Stimulated activated CD4-positive, alpha-beta T cell treated with anti-CD3 and anti-CD28 coated beads, TNF-alpha, amount 100 ng/mL, for 24 hours (primary cell): ENCODE data around the gene MYRF.

Source experiments
- DNase-seq, 3 experiments: peaks; one replicate each; pipeline ENCODE4 v3.0.0-alpha.2; 2020; ENCODE audit warnings: low read depth in 3 of 3

MYRF gene

DNA sequence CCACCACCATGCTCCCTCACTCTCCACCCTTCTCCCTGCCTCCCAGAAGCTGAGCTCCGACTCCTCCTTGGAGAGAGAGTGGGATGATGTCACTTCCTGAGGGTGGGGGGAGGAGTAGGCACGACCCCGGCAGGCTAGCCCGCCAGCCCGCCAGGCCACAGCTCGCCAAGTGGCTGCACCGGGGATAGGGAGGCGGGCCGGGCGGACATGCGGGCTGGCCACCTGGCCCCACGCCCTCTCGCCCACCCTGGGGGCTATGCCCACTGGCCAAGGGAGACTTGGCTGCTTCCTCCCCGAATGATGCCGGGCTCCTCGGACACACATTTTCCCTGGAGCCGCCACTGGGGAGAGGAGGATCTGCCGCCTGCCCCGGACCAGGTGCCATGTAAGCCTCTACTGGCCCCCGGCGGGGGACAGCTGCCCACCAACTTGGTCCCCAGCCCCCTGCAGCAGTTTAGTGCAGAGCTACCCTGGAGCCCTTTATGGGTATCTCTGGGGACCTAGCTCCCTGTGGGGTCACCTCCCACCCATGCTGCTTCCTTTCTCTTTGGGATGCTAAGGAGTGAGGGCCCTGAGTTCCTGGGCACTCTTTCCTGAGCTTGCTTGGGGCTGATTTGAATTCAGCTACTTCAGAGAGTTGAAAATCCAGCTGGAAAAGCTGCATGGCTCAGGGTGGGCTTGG is 33.7 kb upstream of the MYRF start:
- DNase-seq, result no peak

DNA sequence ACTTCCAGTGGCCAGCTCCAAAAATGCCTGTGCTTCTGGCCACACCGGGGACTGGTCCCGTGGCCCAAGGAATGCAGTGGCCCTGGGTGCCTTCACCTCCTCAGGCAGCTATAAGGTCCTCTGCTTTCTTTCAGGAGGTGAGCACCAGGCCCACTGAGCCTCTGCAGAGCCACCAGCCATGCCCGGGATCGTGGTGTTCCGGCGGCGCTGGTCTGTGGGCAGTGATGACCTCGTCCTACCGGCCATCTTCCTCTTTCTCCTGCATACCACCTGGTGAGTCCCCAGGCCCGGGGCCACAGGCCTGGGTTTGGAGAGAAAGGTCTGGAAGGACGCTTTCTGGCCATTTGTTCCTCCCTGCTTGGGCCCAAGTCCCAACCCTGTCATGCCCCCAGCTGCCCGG is 32.5 kb upstream of the MYRF start:
- no peak for DNase-seq

DNA sequence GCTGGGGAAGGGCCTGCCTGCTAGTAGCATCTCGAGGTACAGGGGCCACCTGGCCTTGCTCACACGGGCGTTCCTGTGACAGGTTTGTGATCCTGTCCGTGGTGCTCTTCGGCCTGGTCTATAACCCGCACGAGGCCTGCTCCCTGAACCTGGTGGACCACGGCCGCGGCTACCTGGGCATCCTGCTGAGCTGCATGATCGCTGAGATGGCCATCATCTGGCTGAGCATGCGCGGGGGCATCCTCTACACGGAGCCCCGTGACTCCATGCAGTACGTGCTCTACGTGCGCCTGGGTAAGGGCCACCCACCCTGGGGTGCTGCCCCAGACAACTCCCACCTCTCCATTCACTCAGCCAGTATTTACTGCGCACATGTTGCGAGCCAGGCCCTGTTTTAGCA is 31.8 kb upstream of the MYRF start:
- no peak for DNase-seq

DNA sequence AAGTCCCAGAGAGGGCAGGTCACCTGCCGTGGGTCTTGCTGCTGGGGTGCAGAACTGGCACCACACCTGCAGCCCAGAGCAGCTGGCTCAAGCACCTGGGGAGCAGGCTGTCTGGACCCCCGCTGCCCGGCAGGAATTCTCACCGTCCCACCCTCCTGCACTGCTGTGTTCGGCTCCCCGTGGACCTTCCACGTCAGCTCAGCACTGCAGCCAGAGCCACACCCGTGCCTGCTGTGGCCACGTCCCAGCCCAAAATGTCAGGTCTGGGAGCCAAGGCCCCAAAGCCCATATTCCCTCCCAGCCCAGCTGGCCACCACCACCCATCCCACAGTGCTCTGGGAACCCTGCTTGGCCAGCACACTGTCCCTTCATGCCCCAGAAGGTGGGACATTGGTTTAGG is 28.0 kb upstream of the MYRF start:
- no peak for DNase-seq

DNA sequence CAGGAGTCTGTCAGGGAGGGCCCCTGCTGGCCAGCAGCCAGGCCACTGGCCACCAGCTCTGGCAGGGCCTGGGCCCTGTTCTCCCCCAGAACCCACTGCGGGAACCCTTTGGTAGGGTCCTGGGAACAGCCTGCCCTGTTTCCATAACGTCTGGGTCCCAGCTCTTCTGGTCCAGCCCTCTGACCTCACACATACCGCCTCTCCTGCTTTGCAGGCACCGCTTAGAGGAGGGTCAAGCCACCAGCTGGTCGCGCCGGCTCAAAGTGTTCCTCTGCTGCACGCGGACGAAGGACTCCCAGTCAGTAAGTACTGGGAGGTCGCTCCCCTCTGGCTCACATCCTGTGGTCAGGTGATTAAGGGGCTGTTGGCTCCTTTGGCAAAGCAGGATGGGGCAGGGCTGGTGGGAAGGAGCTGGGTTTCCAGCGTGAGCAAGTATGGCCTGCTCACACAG is 26.6 kb upstream of the MYRF start:
- DNase-seq, result no peak

DNA sequence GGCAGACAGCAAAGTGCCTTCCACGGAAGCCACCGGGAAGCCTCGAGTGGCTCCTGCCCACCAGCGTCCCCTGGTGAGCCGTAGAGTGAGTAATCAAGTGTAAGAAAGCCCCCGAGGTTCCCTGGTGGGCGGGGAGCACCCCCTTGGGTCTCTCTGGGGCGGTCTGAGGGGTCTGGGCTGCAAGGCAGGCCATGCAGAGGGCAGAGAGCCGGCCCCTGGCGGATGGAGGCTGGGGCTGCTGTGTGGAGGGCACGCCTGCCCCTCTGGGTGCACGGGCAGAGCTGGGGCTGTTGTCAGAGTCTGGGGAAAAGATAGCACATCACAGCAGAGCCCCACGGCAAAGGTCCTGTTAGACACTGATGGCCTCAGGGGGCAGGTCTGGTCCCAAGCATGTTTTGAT is 25.7 kb upstream of the MYRF start:
- DNase-seq, result no peak

DNA sequence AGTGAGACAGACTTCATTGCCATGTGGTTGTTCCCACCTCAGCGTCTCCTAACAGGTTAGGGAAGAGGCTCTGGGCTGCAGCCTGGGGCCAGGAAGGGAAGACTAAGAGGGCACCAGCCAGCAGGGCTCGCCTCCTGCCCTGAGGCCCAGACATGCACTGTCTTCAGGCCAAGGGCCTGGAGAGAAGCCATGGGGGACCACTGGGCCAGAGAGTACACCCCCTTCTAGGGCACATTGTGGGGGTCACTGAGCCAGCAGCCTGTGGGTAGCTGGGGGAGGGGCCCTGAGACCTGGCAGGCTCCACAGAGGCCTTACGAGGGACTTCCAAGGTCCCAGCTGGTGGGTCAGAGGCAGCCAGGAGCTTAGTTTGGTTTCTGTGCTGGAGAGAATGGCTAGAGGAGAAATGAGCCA is 25.0 kb upstream of the MYRF start:
- DNase-seq, result no peak

DNA sequence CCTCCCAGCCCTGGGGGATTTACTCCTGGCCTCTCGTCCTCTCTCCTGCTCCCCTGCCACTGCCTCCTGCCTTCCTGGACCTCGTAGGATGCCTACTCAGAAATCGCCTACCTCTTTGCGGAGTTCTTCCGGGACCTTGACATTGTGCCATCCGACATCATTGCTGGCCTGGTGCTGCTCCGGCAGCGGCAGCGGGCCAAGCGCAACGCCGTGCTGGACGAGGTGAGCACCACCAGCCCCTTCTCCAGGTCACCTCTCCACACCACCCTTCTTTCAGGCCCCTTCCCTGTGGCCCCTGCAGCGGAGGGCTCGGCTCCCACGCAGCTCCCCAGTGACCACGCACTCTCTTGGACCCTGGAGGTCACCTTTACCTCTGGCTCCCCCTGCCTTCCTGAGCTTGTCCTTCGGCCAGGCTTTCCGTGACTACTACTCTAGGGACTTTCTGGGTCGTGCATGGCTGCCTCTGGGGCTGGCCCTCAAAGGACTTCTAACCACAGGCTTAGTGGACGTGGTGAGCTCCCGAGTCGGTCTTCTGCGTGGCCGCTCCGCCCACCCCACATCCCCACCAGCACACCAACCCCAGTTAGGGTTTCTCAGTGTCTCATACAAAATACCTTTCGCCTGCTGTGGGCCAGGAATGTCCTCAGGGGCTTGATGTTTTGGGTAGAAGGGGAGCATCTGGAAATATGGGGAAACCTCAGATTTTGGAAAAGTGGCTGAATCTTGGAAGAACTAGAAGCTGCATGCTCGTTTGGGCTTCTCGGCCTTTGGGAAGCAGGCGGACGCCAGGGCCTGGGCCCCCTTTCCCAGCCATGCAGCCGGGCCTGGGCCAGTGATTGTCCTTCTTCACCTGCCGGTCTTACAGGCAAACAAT is 24.1 kb upstream of the MYRF start:
- no peak for DNase-seq

DNA sequence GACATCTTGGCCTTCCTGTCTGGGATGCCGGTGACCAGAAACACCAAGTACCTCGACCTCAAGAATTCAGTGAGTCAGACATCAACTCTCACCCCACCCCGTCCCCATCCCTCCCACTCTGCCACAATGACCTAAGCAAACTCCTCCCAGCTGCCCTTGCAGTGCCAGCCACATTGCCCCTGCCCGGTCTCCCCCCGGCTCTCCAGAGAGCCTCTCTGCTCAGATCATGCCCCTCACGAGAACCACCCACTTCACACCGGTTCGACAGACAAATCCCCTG is 23.6 kb upstream of the MYRF start:
- DNase-seq, result no peak

DNA sequence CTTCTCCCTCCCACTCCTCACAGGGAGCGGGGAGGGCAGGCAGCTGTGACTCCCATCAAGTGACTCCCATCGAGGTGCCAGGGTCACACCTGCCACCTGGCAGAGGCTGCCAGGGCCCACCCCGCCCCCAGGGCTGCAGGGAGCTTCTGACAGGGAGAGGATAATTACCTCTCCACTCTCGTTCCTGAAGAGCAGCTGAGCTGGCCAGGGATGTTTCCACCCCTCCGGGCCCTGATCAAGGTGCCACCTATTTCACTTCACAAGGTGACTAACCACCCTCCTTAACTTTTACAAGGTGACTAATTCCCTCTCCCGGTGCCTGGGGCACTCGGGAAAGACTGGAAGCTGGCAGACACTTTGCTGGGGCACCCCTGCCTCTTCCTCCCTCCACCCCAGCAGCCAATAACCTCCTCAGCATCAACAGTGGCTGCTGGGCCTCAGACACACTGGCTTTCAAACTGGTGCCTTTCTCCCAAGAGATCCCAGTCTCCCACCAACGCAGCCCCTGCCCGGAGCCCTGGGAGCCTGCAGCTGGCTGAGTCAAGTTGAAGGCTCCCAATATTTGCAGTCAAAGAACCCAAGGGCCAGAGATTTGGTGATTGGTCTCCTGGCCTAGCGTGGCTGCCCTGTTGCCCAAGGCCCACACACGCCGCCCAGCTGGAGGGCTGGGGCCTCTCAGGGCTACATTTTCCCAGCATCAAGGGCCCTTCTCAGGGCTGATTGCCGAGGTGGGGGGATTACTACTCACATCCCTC is 22.0 kb upstream of the MYRF start:
- DNase-seq, result no peak

DNA sequence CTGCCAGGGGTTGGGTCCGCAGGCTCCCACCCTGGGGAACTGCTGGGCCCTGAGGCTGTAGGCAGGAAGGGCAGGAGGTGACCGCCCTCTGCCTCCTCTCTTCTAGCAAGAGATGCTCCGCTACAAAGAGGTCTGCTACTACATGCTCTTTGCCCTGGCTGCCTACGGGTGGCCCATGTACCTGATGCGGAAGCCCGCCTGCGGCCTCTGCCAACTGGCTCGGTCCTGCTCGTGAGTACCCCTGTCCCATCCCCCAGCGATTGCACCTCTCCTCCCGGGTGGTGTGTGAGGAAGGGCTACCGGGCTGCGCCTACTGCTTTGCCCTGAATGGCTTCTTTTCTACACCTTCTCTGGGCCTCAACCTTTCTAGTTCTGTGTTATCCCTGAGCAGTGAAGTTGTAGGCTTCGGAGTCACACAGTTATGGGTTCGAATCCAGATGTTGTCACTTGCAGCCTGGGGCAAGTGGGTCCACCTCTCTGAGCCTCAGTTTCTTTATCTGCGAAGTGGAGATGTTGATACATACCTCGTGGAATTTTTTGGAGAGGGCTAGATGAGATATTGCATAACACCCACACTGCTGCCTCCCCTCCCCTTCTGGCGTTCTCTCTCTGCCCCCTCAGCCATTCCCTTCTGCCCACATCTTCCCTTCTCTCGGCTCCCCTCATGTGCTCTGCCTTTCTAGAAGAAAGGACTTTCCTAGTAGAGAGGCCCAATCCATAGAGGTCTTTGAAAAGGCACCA is 21.1 kb upstream of the MYRF start:
- no peak for DNase-seq

DNA sequence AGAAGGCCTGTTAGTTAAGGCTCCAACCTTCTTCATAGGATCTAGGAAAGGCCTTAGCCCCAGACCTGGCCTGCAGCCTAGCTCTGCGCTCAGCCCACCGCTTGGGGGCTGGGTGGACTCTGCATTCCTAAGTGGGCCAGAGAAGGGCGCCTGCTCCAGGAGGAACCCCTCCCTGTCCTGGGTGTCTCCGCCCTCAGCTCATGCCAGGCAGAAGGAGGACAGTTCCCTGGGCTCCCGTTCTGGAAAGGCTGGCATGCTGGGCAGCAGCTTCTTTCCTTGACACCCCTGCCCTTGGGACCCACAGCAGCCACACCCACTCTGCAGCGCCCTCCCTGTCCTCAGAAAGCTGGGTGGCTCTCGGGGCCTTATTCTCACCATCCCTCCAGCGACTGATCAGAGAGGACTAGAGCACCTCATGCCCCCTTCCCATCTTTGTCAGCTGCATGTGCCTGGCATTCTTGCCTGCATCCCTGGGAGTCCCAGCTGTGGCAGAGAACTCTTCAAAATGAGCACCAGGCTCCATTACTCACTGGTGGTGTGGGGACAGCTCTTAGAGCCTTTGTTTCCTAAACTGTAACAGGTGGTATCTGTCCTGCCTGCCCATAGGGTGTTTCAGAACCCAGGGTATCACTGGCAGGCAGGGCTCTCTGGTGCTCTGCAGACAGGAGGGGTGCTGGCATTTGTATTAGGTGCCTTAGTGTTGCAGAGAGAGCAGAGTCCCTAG is 20.3 kb upstream of the MYRF start:
- no peak for DNase-seq

DNA sequence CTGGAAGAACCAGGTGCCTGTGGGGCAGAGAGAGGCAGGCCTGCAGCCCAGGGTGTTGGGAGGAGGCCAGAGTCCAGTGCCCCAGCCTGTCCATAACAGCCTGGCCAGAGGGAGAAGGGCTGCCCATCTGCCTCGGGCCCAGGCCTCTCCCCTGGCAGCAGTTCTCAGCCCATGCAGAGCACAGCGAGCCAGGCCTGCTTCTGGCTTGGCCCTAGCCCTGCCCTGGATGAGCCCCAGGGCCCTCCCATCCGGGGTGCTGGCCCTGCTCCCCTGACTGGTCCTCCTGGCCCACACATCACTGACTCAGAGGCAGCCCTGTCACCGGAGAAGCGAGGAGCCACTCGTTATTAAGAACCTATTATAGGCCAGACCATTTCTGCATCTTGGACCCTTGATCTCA is 19.7 kb upstream of the MYRF start:
- DNase-seq, result no peak

DNA sequence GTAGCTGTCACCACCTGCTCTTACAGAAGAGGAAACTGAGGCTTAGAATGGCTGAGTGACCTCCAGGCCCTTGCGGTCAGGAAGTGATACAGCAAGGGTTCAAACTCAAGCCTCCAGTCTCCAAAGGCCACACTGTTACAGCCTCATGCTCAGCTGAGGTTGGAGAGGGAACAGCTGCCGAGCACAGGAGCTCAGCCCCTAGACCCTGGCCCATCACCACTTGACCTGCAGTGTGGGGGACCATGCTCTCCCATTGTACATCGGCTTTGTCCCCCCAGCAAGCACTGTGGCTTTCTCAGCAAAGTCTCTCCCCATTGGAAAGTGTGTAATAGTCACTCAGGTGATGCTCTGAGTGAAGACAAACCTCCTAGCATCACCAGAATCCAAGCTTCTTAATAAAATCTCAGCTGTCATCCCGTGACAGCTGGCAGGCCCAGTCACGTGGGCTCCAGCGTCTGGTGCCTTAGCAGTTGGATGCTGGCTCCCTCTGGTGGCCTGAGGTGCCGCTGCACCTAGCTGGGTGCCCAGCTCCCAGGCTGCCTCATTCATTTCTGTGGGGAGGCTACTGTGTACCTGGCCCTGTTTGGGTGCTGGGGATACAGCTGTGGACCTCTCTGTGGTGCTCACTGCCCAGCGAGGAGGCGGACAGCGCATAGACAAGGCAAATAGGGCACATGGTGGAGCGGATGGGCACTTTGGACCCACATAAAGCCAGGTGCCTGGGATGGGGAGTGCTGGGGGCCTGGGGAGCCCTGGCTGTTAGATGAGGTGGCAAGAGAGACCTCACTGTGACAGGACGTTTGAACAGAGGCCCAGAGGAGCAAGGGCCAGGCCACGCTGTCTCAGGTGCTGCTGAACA is 19.1 kb upstream of the MYRF start:
- DNase-seq, result peak; percentile 65 to 82 (median 73)

DNA sequence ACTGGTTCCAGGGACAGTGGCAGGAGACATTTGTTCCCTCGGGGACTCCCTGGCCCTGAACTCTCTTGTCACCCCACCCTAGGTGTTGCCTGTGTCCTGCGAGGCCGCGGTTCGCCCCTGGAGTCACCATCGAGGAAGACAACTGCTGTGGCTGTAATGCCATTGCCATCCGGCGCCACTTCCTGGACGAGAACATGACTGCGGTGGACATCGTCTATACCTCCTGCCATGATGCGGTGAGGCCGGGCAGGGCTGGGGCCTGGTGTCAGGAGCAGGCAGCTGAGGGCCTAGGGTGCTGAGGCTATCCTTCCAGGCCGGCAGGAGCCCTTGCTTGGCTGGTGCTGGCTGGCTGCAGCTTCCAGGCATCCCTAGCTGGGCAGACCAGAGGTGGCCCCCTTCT is 17.7 kb upstream of the MYRF start:
- no peak for DNase-seq

DNA sequence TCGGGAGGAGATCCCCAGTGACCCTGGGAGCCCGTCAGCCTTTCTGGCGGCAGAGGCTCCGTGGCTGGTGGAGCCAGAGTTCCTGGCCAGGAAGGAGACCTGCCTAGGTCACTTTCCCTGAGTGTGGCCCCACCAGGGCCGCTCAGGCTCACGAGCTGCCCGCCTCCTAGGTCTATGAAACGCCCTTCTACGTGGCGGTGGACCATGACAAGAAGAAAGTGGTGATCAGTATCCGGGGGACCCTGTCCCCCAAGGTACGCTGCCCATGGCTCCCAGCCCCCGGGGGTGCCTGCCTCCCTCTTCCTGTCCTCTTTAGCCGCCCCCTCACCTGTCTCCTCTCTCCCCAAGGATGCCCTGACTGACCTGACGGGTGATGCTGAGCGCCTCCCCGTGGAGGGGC is 17.0 kb upstream of the MYRF start:
- DNase-seq, result no peak

DNA sequence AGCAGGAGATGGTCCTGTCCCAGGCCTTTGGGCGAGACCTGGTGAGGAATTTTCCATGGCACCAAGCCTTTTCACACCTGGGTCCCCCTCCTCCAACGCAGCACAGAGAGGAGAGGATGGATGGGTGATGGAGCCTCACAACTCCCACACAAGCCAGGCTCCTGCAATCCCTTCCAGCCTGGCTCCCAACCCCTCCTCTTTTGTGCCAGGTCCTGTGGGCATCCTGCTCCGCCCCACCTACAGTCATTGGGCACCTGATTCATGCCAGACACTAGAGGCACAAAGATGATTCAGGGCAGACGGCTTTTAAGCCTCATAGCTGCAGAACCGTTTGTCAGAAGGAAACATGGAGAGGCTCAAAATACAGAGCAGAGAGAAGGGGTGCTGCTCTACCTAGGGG is 16.1 kb upstream of the MYRF start:
- no peak for DNase-seq

DNA sequence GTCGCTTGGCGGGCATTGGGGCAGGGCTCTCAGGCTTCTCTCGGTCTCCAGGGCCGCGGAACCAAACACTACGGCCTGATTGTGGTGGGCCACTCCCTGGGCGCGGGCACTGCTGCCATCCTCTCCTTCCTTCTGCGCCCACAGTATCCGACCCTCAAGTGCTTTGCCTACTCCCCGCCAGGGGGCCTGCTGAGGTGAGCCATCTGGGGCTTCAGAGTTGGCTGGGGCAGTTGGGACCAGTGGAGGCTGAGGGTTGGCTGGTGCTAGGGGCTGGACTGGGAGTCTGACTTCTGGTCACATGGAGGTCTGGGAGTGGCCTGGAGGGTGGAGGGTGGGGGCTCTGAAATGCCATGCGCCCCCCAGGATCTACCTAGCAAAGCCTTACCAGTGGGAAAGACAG is 15.3 kb upstream of the MYRF start:
- no peak for DNase-seq

DNA sequence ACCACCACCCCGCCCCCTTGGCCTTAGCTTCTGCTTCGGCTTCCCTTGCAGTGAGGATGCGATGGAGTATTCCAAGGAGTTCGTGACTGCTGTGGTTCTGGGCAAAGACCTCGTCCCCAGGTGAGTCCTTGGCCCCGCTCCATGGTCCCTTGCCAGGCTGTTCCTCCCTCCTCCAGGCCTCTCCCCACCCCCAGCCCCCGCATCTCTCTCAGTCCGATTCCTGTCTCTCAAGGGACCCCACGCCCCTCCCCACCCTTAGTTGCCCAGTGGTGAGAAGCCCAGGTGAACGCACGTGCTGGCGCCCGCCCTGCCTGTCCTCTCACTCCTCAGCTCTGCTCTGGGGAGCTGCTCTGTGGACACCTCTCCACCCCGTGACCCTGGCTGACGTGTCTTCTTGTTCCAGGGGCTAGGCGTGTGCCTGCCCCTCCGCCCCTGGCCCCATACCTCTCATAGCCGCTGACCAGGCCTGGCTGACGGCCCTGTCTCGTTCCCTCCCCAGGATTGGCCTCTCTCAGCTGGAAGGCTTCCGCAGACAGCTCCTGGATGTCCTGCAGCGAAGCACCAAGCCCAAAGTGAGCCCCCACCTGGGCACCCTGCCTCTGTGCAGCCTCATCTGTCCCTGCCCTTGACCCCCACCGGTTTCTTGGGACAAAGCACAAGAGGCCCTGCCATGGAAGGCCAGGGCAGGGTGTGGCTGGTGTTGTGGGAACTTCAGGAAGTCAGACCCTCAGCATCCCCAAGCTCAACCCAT is 14.6 kb upstream of the MYRF start:
- no peak for DNase-seq

DNA sequence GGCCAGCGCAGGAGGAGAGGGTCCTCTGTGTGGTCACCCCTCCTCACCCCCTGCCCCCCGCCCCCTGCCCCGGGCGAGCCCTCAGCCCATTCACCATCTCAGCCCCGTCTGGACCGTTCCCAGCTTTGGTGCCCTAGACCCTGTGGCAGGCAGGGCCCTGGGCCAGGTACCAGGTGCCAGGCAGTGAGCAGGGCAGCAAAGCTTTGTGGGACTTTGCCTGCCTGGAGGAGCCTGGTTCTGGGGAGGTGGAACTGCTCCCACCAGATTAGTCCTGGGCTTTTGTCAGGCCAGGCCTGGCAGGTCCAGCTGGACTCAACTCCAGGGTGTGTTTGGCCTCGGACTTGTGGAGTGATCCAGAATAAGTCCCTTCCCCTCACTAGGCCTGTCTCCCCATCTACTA is 13.7 kb upstream of the MYRF start:
- DNase-seq, result no peak
